ENCODE measurements around the gene AOPEP.

The AOPEP gene

DNA sequence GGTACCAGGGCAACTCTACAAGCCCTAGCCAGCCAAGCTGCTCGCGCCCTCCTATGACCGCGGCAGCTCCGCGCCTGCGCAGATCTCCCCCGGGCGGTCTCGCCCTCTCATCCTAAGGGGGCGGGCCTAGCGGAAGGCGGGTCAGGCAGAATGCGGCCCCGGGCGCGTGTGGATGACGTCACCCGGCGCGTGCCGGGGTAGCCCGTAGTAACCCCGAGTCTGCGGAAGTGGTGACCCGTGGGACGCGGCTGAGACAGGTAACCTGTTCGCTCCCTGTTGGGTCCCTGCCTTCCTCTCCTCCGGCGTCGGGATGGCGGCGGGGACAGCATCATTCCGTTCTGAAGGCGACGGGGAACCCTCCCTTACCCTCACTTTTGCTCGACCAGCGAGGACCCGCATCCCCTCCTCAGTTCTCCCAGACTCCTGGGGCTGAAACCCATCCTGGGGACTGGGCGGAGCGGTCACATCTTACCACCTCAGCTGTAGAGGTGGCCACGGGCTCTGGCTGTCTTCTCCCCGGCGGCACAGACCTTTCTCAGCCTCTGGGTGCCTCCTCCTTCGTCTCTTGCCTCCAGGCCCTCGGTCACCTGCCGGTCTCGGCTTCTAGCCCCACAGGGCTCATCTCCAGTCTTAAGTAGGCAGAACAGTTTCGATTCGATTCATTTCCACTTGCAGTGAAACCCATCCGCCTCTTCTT, at the start of gene AOPEP:
Gene AOPEP (plus strand): TSS at position 205 of the 697 bp plus-strand sequence. CDS start 33,085 bp downstream, outside the sequence.
- no peaks in the 10 kb centered on the region for H3K4me1 ChIP-seq (ENCODE audit: insufficient read depth, low read length)
- peak within 1 kb of the TSS; percentile 33 for H3K27ac ChIP-seq (ENCODE audit: low read length)
- H3K4me3 ChIP-seq (ENCODE audit: low read length), result peak within 1 kb of the TSS; percentile 94
- H3K9ac ChIP-seq (ENCODE audit: low read depth, low read length), result peak within 1 kb of the TSS; percentile 94
- no peaks in the 10 kb centered on the region for H3K27me3 ChIP-seq (ENCODE audit: insufficient read depth, low read length)
- H3K9me3 ChIP-seq (ENCODE audit: insufficient read depth, low read depth, low read length), result no peaks in the 10 kb centered on the region
- no peaks in the 10 kb centered on the region for H3K36me3 ChIP-seq (ENCODE audit: insufficient read depth, low read depth, low read length)

GRCh38 chr9:94677929-94678328, 48.6 kb upstream of the AOPEP start:
- Histone ChIP-seq H3K27ac (ENCODE audit: low read length) (no peak overlapping the region), H3K4me1 (ENCODE audit: insufficient read depth, low read length) (no peaks in the 10 kb centered on the region), H3K4me3 (ENCODE audit: low read length) (no peak overlapping the region), H3K27me3 (ENCODE audit: insufficient read depth, low read length) (no peaks in the 10 kb centered on the region), H3K9ac (ENCODE audit: low read depth, low read length) (no peak overlapping the region), H3K9me3 (ENCODE audit: insufficient read depth, low read depth, low read length) (no peaks in the 10 kb centered on the region), H3K36me3 (ENCODE audit: insufficient read depth, low read depth, low read length) (no peaks in the 10 kb centered on the region)

GRCh38 chr9:94679587-94679986, 46.9 kb upstream of the AOPEP start:
- H3K36me3 ChIP-seq (ENCODE audit: insufficient read depth, low read depth, low read length), result no peaks in the 10 kb centered on the region
- no peaks in the 10 kb centered on the region for H3K9me3 ChIP-seq (ENCODE audit: insufficient read depth, low read depth, low read length)
- H3K4me3 ChIP-seq (ENCODE audit: low read length), result no peak overlapping the region
- H3K4me1 ChIP-seq (ENCODE audit: insufficient read depth, low read length), result no peaks in the 10 kb centered on the region
- H3K27ac ChIP-seq (ENCODE audit: low read length), result no peak overlapping the region
- H3K27me3 ChIP-seq (ENCODE audit: insufficient read depth, low read length), result no peaks in the 10 kb centered on the region
- H3K9ac ChIP-seq (ENCODE audit: low read depth, low read length), result no peak overlapping the region

GRCh38 chr9:94680020-94680419, 46.5 kb upstream of the AOPEP start:
- Histone ChIP-seq H3K9ac (ENCODE audit: low read depth, low read length) (no peak overlapping the region), H3K27ac (ENCODE audit: low read length) (no peak overlapping the region), H3K9me3 (ENCODE audit: insufficient read depth, low read depth, low read length) (no peaks in the 10 kb centered on the region)

GRCh38 chr9:94680621-94681020, 45.9 kb upstream of the AOPEP start:
- Histone ChIP-seq H3K9ac (ENCODE audit: low read depth, low read length) (no peak overlapping the region), H3K4me1 (ENCODE audit: insufficient read depth, low read length) (no peaks in the 10 kb centered on the region), H3K27me3 (ENCODE audit: insufficient read depth, low read length) (no peaks in the 10 kb centered on the region), H3K9me3 (ENCODE audit: insufficient read depth, low read depth, low read length) (no peaks in the 10 kb centered on the region), H3K4me3 (ENCODE audit: low read length) (no peak overlapping the region), H3K27ac (ENCODE audit: low read length) (no peak overlapping the region), H3K36me3 (ENCODE audit: insufficient read depth, low read depth, low read length) (no peaks in the 10 kb centered on the region)

More at GRCh38 chr9:94680020-94680419, 46.5 kb upstream of the AOPEP start:
- Histone ChIP-seq H3K36me3 (ENCODE audit: insufficient read depth, low read depth, low read length) (no peaks in the 10 kb centered on the region), H3K4me1 (ENCODE audit: insufficient read depth, low read length) (no peaks in the 10 kb centered on the region), H3K4me3 (ENCODE audit: low read length) (no peak overlapping the region), H3K27me3 (ENCODE audit: insufficient read depth, low read length) (no peaks in the 10 kb centered on the region)

- H3K4me1 ChIP-seq (ENCODE audit: insufficient read depth, low read length), result no peaks in the 10 kb centered on the region
- no peak overlapping the region for H3K27ac ChIP-seq (ENCODE audit: low read length)
- H3K27me3 ChIP-seq (ENCODE audit: insufficient read depth, low read length), result no peaks in the 10 kb centered on the region
- H3K4me3 ChIP-seq (ENCODE audit: low read length), result no peak overlapping the region
- no peaks in the 10 kb centered on the region for H3K36me3 ChIP-seq (ENCODE audit: insufficient read depth, low read depth, low read length)
- no peak overlapping the region for H3K9ac ChIP-seq (ENCODE audit: low read depth, low read length)
- H3K9me3 ChIP-seq (ENCODE audit: insufficient read depth, low read depth, low read length), result no peaks in the 10 kb centered on the region
Observed at GRCh38 chr9:94681508-94681907, 45.0 kb upstream of the AOPEP start.

DNA sequence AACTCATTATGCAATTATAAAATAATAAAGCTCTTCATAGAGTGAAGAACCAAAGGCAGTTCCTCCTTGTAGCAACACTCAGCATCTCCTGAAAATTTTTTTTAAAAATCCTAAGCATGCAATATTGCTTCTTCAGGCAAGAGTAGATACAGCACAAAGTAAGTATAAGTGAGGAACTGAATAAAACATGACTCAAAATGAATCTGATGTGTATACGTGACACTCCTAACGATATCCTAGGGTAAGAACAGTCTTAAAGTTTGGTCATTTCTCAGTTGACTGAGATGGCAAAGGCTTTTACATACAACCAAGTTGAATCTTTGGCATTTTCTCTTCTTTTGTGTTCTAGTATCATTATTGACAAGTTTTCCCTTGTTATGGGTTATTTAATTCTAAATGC, 41.1 kb upstream of the AOPEP start:
- no peak overlapping the region for H3K9ac ChIP-seq (ENCODE audit: low read depth, low read length)
- no peaks in the 10 kb centered on the region for H3K27me3 ChIP-seq (ENCODE audit: insufficient read depth, low read length)
- no peaks in the 10 kb centered on the region for H3K9me3 ChIP-seq (ENCODE audit: insufficient read depth, low read depth, low read length)
- H3K36me3 ChIP-seq (ENCODE audit: insufficient read depth, low read depth, low read length), result no peaks in the 10 kb centered on the region
- no peak overlapping the region for H3K27ac ChIP-seq (ENCODE audit: low read length)
- no peak overlapping the region for H3K4me3 ChIP-seq (ENCODE audit: low read length)
- H3K4me1 ChIP-seq (ENCODE audit: insufficient read depth, low read length), result no peaks in the 10 kb centered on the region

- no peaks in the 10 kb centered on the region for H3K27me3 ChIP-seq (ENCODE audit: insufficient read depth, low read length)
- no peaks in the 10 kb centered on the region for H3K36me3 ChIP-seq (ENCODE audit: insufficient read depth, low read depth, low read length)
- H3K4me1 ChIP-seq (ENCODE audit: insufficient read depth, low read length), result no peaks in the 10 kb centered on the region
- H3K4me3 ChIP-seq (ENCODE audit: low read length), result no peak overlapping the region
- H3K9me3 ChIP-seq (ENCODE audit: insufficient read depth, low read depth, low read length), result no peaks in the 10 kb centered on the region
- H3K9ac ChIP-seq (ENCODE audit: low read depth, low read length), result no peak overlapping the region
- no peak overlapping the region for H3K27ac ChIP-seq (ENCODE audit: low read length)
Observed at GRCh38 chr9:94687451-94687850, 39.0 kb upstream of the AOPEP start.

- H3K27ac ChIP-seq (ENCODE audit: low read length), result no peak overlapping the region
Observed at GRCh38 chr9:94690344-94690743, 36.2 kb upstream of the AOPEP start.

GRCh38 chr9:94692601-94693000, 33.9 kb upstream of the AOPEP start:
- Histone ChIP-seq H3K9me3 (ENCODE audit: insufficient read depth, low read depth, low read length) (no peaks in the 10 kb centered on the region), H3K27ac (ENCODE audit: low read length) (no peak overlapping the region), H3K36me3 (ENCODE audit: insufficient read depth, low read depth, low read length) (no peaks in the 10 kb centered on the region), H3K9ac (ENCODE audit: low read depth, low read length) (no peak overlapping the region), H3K4me1 (ENCODE audit: insufficient read depth, low read length) (no peaks in the 10 kb centered on the region), H3K4me3 (ENCODE audit: low read length) (no peak overlapping the region), H3K27me3 (ENCODE audit: insufficient read depth, low read length) (no peaks in the 10 kb centered on the region)

More at GRCh38 chr9:94690344-94690743, 36.2 kb upstream of the AOPEP start:
- H3K36me3 ChIP-seq (ENCODE audit: insufficient read depth, low read depth, low read length), result no peaks in the 10 kb centered on the region
- no peaks in the 10 kb centered on the region for H3K4me1 ChIP-seq (ENCODE audit: insufficient read depth, low read length)
- no peaks in the 10 kb centered on the region for H3K9me3 ChIP-seq (ENCODE audit: insufficient read depth, low read depth, low read length)
- no peak overlapping the region for H3K4me3 ChIP-seq (ENCODE audit: low read length)
- no peaks in the 10 kb centered on the region for H3K27me3 ChIP-seq (ENCODE audit: insufficient read depth, low read length)
- no peak overlapping the region for H3K9ac ChIP-seq (ENCODE audit: low read depth, low read length)

- no peak overlapping the region for H3K9ac ChIP-seq (ENCODE audit: low read depth, low read length)
- 0 out of 2 replicates have a peak, but pooled peaks cover 6% of the 10 kb centered on the region for H3K4me1 ChIP-seq (ENCODE audit: insufficient read depth, low read length)
- no peak overlapping the region for H3K4me3 ChIP-seq (ENCODE audit: low read length)
- H3K27ac ChIP-seq (ENCODE audit: low read length), result no peak overlapping the region
- H3K36me3 ChIP-seq (ENCODE audit: insufficient read depth, low read depth, low read length), result no peaks in the 10 kb centered on the region
- no peaks in the 10 kb centered on the region for H3K27me3 ChIP-seq (ENCODE audit: insufficient read depth, low read length)
- H3K9me3 ChIP-seq (ENCODE audit: insufficient read depth, low read depth, low read length), result no peaks in the 10 kb centered on the region
Observed at GRCh38 chr9:94693485-94694204, 32.9 kb upstream of the AOPEP start.

GRCh38 chr9:94696545-94696944, 30.0 kb upstream of the AOPEP start:
- no peaks in the 10 kb centered on the region for H3K27me3 ChIP-seq (ENCODE audit: insufficient read depth, low read length)
- H3K4me3 ChIP-seq (ENCODE audit: low read length), result no peak overlapping the region
- H3K4me1 ChIP-seq (ENCODE audit: insufficient read depth, low read length), result 0 out of 2 replicates have a peak, but pooled peaks cover 7% of the 10 kb centered on the region
- no peak overlapping the region for H3K9ac ChIP-seq (ENCODE audit: low read depth, low read length)
- no peaks in the 10 kb centered on the region for H3K36me3 ChIP-seq (ENCODE audit: insufficient read depth, low read depth, low read length)
- H3K9me3 ChIP-seq (ENCODE audit: insufficient read depth, low read depth, low read length), result no peaks in the 10 kb centered on the region
- H3K27ac ChIP-seq (ENCODE audit: low read length), result no peak overlapping the region

Data from iPS-20b (cell line).